Fibroblast of skin of left quadriceps (primary cell): ENCODE results near the gene RNF38.
"Not testable (repeated sequence)": the region's sequence is repeated elsewhere in the genome, so short reads cannot be mapped to it uniquely, and the experiment has no call there.

Experiments
- DNase-seq, 2 experiments: peaks; one replicate each; pipeline ENCODE4 v3.0.0-alpha.2; 2013; ENCODE audit warnings: low read depth in 2 of 2

RNF38 gene

GRCh38 chr9:36407122-36407723 is 7.2 kb upstream of the RNF38 start:
- peak; percentile 27 to 39 for DNase-seq

- no peak for DNase-seq
Measured at GRCh38 chr9:36402536-36402935, 2.5 kb upstream of the RNF38 start.

- no peak for DNase-seq
Measured at GRCh38 chr9:36401897-36402480, 1.9 kb upstream of the RNF38 start.

GRCh38 chr9:36401164-36401740 is 1.2 kb upstream of the RNF38 start:
- peak in 1 of 2 experiments; percentile 59 for DNase-seq

- DNase-seq = peak; percentile 59 to 62
Measured at GRCh38 chr9:36400332-36401163, 479 bp upstream of the RNF38 start.

- DNase-seq = peak; percentile 38 to 43
Measured at GRCh38 chr9:36398745-36399144, 1.3 kb downstream of the RNF38 start.

- DNase-seq = no peak
Measured at GRCh38 chr9:36396985-36397384, 3.1 kb downstream of the RNF38 start.

GRCh38 chr9:36392489-36392888 is 7.6 kb downstream of the RNF38 start:
- no peak for DNase-seq

- DNase-seq = no peak
Measured at GRCh38 chr9:36389590-36389989, 10.5 kb downstream of the RNF38 start.

GRCh38 chr9:36386396-36386965 is 13.6 kb downstream of the RNF38 start:
- not testable (repeated sequence) for DNase-seq

- no peak for DNase-seq
Measured at GRCh38 chr9:36382484-36382883, 17.6 kb downstream of the RNF38 start.

- no peak for DNase-seq
Measured at GRCh38 chr9:36364577-36364976, 35.5 kb downstream of the RNF38 start.

GRCh38 chr9:36363448-36363847 is 36.6 kb downstream of the RNF38 start:
- no peak for DNase-seq

- no peak for DNase-seq
Measured at GRCh38 chr9:36358486-36358885, 41.6 kb downstream of the RNF38 start.

- DNase-seq = no peak
Measured at GRCh38 chr9:36357639-36358038, 42.4 kb downstream of the RNF38 start.

GRCh38 chr9:36346569-36346968 is 53.5 kb downstream of the RNF38 start:
- no peak for DNase-seq

GRCh38 chr9:36345103-36345846 is 54.8 kb downstream of the RNF38 start:
- DNase-seq = no peak

- no peak for DNase-seq
Measured at GRCh38 chr9:36341936-36342577, 58.0 kb downstream of the RNF38 start.

GRCh38 chr9:36337865-36338264 is 62.2 kb downstream of the RNF38 start:
- no peak for DNase-seq

GRCh38 chr9:36337002-36337401 is 63.1 kb downstream of the RNF38 start:
- no peak for DNase-seq
